Body of pancreas (tissue), 4 donors: ENCODE results near the gene MED27.

ENCODE experiments used
- CTCF ChIP-seq, 7 experiments: fragments of 450-650 bp in 4 of 7; fragments of 200-600 bp in 3 of 7; sonication (generic) in 3 of 7; IDR thresholded peaks; one replicate each; pipeline ENCODE4 v1.5.1; 2016 to 2019; ENCODE audit warnings: antibody characterized with exemption in 7 of 7
- POLR2A ChIP-seq, 3 donors: fragments of 450-650 bp; IDR thresholded peaks; one replicate each; pipeline ENCODE4 v1.6.1; 2016; ENCODE audit warnings: antibody characterized with exemption in 3 of 3, mild to moderate bottlenecking in 2 of 3

GRCh38 chr9:131874447-131874846 is 205.2 kb downstream of the MED27 start:
- TF ChIP-seq CTCF (IDR thresholded peaks at IDR 0.05): no peak
- TF ChIP-seq POLR2A (IDR thresholded peaks at IDR 0.05): no peak
